ENCODE data around the gene SPRR1A.

DNA sequence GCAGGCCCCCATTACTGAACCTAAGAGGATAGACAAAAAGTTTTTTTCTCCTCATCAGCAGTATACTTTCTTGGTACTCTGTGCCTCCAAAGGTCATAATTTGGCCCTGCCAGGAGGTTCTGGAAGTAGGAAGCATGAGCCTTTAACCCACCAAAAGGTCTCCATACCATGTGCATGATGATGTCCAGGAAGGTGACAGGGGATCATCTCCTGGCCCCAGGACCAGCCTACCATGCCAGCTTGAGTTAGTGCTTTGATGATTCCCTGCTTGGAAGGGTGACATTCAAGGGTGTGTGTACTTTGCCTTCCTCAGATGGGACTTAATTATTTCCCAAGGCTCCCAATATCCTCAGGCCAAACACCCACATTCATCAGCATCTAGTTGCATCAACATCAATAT lies 6.3 kb upstream of the SPRR1A start:
- TF ChIP-seq CTCF (IDR thresholded peaks at IDR 0.05) (no peak), POLR2A (IDR thresholded peaks at IDR 0.05) (no peak)

Data from body of pancreas (tissue), 4 donors.